ENCODE measurements around the gene CDK5RAP2.

CDK5RAP2 gene

GRCh38 chr9:120431268-120431667 lies 148.7 kb downstream of the CDK5RAP2 start:
- DNase-seq = no peak

DNA sequence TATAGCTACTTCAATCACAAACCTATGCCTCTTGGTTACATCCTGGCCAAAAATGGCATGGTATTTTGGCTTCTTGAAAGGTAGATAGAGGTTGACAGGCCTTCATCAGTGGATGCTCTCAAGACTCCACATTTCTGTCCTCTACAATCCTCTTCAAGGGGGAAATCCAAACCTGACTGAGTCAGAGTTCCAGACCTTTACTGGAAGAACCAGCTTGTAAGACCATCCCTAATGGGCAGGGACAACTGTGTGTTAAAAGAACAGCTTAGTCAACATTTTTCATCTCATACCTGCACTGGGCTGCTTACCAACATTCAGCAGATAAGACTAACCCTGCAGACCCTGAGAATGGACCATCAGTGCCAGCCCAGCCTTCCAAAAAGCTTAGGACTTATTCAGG lies 155.7 kb downstream of the CDK5RAP2 start:
- DNase-seq = no peak

GRCh38 chr9:120423812-120424211 lies 156.2 kb downstream of the CDK5RAP2 start:
- DNase-seq = no peak

DNA sequence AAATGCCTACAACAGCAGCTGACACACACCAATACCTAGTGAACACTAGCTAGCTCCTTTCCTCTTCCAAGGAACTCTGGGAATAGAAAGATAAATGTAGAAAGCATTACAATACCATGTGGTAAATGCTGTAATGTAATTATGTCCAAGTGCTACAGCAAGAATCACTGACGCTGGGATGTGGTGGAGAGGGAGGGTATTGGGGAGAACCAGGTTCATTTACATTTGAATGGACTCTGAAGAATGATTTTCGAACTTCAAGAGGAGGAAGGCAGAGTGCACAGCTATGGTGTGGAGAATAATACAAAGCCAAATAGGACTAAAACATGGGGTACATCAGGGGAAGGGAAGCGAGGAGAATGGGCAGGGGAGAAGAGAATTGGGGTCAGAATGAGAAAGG lies 158.0 kb downstream of the CDK5RAP2 start:
- no peak for DNase-seq

DNA sequence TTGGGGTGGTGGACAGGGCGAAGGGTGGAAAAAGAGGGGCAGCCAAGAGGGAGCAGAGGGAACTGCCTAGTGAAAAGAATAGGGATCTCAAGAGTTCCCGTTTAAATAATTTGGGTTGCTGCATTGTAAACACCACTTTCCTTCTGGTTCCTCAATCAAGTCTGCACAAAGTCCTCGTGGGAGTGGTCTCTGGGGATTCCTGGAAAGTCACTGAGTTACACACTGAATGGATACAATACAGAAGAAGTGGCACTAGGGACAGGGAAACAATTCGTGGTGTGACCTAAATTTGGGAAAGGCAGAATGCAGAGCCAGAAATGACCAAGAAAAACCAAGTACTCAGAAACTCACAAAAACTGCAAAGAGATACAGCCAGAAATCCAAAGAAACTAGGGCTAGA lies 161.7 kb downstream of the CDK5RAP2 start:
- no peak for DNase-seq

- DNase-seq = no peak
Measured at GRCh38 chr9:120416781-120417427, 163.1 kb downstream of the CDK5RAP2 start.

DNA sequence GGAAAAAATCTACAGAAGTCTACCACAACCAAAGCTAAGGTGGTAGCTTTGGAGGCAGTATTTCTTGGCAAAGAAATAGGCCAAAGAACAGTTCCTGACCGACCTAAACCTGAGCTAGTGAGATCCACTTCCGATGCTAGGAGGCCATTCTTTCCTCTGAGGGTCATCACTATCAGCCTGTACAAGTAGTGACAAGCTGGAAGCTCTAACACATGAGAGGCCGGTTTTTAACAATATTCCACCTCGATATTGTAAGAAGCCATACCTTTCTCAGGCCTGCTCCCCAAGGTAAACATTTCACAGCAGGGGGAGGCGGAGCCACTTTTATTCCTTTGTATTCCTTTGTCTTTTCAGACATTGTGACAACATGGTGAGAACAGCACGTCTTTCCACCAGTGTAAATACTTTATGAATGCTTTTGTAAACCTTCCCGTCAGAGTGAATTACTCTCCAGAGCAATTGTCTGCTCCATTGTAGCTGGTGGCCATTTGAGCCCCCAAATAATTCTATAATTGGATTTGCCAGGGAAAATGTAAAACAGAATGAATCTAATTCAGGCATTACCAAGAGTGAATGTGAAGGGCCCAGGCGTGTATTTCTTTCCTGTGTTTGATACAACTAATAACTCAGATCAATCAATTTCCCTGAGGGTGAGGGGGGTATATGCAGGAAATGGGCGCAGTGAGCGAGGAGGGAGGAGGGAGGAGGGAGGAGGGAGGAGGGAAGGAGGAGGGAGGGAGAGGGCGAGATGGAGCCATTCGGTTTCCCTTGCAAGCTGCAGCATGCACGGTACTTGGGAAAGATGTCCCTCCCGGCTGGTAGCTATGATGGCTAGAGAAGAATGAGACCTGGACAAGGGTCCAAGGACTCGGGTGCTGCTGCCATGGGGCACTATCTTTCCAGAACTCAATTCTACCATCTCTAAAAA lies 166.6 kb downstream of the CDK5RAP2 start:
- no peak for DNase-seq

GRCh38 chr9:120412425-120412951 lies 167.5 kb downstream of the CDK5RAP2 start:
- no peak for DNase-seq

DNA sequence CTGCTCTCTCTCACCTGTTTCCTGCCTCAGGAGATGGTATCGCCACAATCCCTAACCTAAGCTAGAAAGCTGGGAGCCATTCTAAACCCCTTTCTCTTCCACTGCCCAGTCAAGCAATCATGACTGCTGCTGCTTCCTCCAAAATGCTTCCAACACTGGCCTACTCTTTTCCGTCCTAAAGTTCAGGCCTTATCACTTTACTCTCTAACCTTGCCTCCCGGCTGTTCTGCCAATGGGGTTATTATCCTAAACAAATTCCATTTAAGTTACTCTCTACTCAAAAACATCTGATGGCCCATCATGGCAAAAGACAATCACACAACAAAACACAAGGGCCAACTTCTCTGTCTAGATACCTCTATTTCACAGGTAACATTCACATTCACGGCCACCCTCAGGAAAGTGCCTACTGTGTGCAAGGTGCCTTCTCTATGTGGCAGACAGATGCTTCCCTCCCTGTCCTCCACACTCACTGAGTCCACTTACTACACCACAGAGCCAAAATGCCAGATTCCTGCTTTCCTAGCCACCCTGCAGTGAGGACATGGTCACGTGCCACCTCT lies 168.0 kb downstream of the CDK5RAP2 start:
- no peak for DNase-seq

GRCh38 chr9:120410925-120411501 lies 169.0 kb downstream of the CDK5RAP2 start:
- DNase-seq = no peak

DNA sequence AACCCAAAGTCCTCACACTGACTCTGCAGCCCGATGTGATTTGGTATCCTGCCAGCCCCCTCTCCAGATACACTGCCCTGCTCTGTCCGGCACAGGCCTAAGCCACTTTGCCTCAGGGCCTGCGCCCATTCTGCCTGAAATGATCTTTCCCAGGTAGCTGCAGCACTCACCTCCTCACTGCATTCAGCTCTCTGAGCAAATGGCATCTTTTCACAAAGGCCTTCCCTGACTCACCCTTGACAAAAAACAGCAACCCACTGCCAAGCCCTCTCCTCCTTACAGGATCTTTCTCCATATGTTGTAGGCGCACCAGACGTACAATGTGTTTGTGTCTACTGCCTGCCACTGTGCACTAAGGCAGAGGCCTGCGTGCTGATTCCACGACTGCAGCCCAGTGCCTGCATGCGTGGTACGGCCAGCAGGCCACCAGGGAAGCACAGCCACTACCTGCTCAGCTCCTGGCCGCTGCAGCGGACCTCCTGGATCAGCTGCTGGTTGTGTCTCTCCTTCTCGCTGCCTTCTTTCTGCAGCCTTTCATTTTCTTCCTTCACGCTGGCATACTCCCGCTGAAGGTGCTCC lies 171.2 kb downstream of the CDK5RAP2 start:
- no peak for DNase-seq

DNA sequence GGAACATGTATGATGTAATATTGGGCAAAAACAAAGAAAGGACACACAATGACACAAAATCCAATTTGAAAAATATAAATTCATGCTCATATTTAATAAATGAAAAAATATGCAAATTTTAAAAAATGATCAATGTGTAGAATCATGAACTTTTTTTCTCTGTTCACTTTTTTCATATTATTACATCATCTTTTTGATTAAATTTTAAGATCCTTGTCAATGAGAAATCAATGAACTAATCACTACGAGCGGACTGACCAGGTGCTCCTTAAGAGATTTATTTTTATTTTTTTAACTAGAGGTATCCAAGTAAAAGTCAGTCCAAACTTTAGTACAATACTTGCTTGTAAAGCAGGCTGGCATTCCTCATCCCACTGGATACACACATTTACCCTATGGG lies 174.1 kb downstream of the CDK5RAP2 start:
- DNase-seq = no peak

DNA sequence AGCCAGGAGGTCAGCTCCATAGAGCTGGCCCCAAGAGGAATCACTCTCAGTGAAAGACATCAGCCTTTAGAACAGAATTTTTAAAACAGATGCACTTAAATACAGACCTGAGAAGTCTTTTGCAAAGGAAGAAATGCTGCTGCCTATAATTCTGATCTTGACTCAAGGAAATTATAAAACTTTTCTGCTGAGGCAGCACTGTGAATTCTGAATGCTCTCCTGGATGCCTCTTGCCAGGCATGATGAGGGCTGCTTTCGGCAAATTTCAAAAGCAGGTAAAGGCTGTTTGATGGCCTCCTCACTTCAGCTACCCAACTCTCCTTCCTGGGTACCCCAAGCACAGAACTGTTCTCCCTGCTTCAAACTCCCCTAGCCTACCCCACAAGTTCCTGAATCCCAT lies 174.8 kb downstream of the CDK5RAP2 start:
- no peak for DNase-seq

DNA sequence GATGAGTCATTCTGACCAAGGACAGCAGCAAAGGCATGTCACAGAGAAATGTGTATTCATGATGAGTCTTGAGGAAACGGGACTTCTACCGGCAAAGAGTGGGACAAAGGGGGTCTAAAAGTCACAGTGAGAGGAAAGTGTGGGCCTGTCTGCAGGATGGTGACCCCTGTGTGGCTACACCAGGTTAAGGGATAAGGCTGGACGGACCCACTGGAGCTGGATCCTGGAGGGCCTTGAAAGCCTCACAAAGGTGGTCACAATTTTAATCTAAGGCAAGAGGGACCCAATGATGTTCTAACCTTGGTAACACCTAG lies 176.5 kb downstream of the CDK5RAP2 start:
- no peak for DNase-seq

DNA sequence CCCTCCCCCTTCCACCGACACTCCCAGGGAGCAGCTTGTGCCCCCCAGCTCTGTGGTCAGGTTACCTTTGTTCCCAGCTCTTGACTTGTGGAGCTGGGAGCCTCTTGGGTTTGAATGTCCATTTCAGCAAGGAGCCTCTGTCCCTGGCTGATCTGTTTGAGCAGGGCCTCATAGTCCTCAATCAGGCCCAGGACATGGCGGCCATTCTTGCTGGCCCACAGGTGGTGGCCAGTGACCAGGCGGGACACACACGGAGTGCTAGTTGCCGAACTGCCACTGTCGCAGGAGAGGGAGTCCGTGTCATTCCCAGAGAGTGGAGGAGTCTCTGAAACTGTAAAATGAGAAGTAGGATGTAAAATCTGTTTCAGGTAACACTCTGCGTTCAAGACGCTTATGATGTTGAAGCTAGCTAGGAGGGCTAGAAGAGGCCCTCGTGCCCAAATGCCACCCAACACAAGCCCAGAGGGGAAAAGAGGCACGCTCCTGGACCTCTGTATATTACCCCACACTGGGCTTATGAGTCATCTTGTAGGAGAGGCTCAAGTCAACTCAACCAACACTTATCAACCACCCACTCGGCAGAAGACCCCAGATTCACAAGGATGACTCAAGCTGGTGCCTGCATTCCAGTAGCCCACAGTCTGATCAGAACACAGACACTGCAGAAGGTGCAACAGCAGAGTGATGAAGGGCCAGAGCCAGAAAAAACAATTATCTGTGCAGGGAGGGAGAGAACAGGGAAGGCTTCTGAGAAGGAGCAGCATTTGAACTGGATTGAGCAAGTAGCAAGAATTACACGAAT lies 177.0 kb downstream of the CDK5RAP2 start:
- no peak for DNase-seq

DNA sequence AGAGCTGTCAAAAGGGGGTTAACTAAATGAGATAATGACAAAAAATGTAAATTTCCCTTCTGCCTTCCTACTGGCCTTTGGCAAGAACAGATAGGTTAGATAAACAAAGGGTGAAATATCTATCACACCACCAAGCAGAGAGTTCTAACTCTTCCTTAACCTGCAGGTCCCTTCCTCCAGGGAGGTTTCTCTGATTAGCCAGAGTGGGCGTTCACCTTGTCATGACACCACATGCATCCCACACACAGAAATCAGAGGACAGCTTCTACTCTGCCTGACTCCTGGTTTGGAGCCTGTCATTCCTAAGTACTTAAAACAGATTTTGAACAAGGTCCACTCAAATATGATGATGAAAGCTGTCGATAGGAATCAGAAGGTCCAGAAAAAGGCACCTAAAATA lies 180.0 kb downstream of the CDK5RAP2 start:
- DNase-seq = no peak

- no peak for DNase-seq
Measured at GRCh38 chr9:120398286-120398685, 181.7 kb downstream of the CDK5RAP2 start.

GRCh38 chr9:120397453-120397852 lies 182.5 kb downstream of the CDK5RAP2 start:
- DNase-seq = no peak

DNA sequence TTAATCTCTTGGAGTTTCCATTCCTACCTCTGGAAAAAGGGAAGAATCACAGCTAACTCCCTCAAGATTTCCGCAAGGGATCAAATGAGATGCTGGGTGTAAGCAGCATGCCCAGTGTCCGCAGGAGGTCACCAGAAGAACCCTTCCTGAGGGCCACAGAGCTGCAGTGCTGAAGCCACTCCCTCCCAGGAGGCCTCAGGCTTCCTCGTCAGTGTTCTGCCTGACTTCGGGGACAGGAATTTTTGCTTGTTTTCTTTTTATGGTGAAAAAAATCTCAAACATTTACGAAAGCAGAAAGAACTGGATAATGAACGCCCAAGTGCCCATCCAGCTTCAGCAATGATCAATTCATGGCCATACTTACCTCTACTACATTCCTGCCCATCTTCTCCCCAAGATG lies 183.0 kb downstream of the CDK5RAP2 start:
- DNase-seq = no peak

- DNase-seq = no peak
Measured at GRCh38 chr9:120396418-120396817, 183.5 kb downstream of the CDK5RAP2 start.

DNA sequence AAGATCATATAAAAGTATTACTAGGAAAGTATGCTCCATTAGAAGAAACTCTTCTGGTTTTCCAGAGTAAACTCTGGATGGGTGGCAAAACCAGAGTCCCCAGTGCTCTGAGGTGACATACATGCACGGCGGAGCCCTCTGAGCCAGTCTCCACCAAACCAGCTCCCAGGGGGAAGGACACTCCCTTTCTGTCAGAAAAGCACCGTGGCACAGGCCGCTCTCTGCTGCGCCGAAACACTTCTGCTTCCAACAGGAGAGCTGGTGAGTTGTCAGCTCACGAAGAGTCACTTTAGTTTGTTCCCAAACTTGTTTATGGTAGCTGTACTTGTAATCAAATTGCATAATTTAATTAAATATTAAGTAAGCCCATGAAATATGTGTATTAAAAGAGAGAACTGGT lies 184.6 kb downstream of the CDK5RAP2 start:
- no peak for DNase-seq

DNA sequence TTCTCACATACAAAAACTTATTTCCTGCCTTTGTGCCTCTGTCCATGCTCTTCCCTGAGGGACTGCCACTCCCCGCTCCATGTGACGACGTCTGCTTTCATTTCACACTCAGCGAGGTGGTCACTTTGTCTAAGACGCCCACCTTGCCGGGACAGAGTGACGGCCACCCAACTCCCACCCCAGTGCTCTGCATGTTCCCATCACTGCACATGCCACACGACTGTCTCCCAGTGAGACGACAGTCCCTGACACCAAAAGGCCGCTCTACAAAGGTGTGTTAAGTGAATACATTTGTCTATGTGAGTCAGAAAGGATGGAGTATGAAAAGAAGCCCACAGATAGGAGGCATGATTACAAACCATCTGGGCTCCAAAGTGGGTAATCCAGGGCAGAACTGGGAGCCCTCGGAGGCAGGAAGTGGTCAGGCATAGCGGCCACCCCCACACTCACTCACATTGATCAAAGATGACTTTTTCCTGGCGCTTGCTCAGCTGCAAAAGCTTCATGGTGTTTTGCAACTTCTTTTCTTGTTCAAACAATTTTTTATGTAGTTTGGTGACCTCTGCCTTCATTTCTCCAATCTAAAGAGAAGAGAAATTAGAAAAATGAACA lies 185.8 kb downstream of the CDK5RAP2 start:
- no peak for DNase-seq

Measured in GDM1 (cell line).